H54 (cell line): ENCODE data around the gene CRELD1.

ENCODE experiments used
- DNase-seq: peaks from one replicate; pipeline ENCODE4 v3.0.0; 2011; ENCODE audit warnings: low spot score, mixed read lengths; ENCODE audit not compliant: insufficient read length
- FAIRE-seq: peaks from 3 replicates; lab custom pipeline; 2011; peaks lifted over from hg19 to GRCh38; lab: Jason Lieb, UNC
- POLR2A ChIP-seq: IDR thresholded peaks from 2 replicates; pipeline ENCODE4 v1.6.1; 2011; ENCODE audit warnings: low read depth, mild to moderate bottlenecking, low read length

CRELD1 gene

GRCh38 chr3:9914011-9914410 is 19.6 kb upstream of the CRELD1 start:
- DNase-seq (no peak), FAIRE-seq (no peak)
- no peak for TF ChIP-seq POLR2A

GRCh38 chr3:9914559-9915253 is 18.9 kb upstream of the CRELD1 start:
- FAIRE-seq (no peak), DNase-seq (no peak)
- no peak for TF ChIP-seq POLR2A

- DNase-seq = no peak
- FAIRE-seq = no peak
- peak; percentile 43; the same call in 1 of the 2 replicates for TF ChIP-seq POLR2A
These were observed 18.1 kb upstream of the CRELD1 start for GRCh38 chr3:9915254-9916141.

- no peak for FAIRE-seq
- DNase-seq = no peak
- TF ChIP-seq POLR2A = no peak
These were observed 17.3 kb upstream of the CRELD1 start for GRCh38 chr3:9916346-9916733.

- 0 out of 2 replicates have a peak, but pooled peaks have one; percentile 28 for TF ChIP-seq POLR2A
- FAIRE-seq (peak; percentile 86), DNase-seq (peak; percentile 94)
These were observed 16.6 kb upstream of the CRELD1 start, which contains the start of gene IL17RC for GRCh38 chr3:9916734-9917680. Gene IL17RC, plus strand, starts transcription at chr3:9917098. Its CDS starts 218 bp downstream, at chr3:9917316.

- no peak for DNase-seq
- no peak for FAIRE-seq
- TF ChIP-seq POLR2A = 0 out of 2 replicates have a peak, but pooled peaks have one; percentile 4
These were observed 15.8 kb upstream of the CRELD1 start for GRCh38 chr3:9917820-9918219.

GRCh38 chr3:9918261-9919038 is 15.2 kb upstream of the CRELD1 start:
- no peak for DNase-seq
- 0 out of 2 replicates have a peak, but pooled peaks have one; percentile 1 for TF ChIP-seq POLR2A
- FAIRE-seq = no peak

- no peak for TF ChIP-seq POLR2A
- DNase-seq (no peak), FAIRE-seq (no peak)
These were observed 5.5 kb upstream of the CRELD1 start for GRCh38 chr3:9928158-9928557.

GRCh38 chr3:9930804-9931418 is 2.7 kb upstream of the CRELD1 start:
- FAIRE-seq = no peak
- TF ChIP-seq POLR2A = no peak
- no peak for DNase-seq

GRCh38 chr3:9932535-9932842 is 1.1 kb upstream of the CRELD1 start:
- FAIRE-seq (no peak), DNase-seq (no peak)
- TF ChIP-seq POLR2A = no peak

GRCh38 chr3:9932843-9933560 is 632 bp upstream of the CRELD1 start:
- FAIRE-seq = no peak
- DNase-seq = peak; percentile 86
- peak; percentile 30; the same call in 1 of the 2 replicates for TF ChIP-seq POLR2A

GRCh38 chr3:9934235-9934621 is 594 bp downstream of the CRELD1 start:
- TF ChIP-seq POLR2A = no peak
- no peak for FAIRE-seq
- no peak for DNase-seq
